ENCODE measurements around the gene RPL31. TPM values are rescaled to one million over a fixed set of nuclear protein-coding genes. Genes with fewer than 3 reads are reported as not detected.

The RPL31 gene
- total and polyA plus RNA-seq, 2 donors (not counting 1 experiment from before 2014, with no cell fraction given): 1,767 to 2,170 TPM

DNA sequence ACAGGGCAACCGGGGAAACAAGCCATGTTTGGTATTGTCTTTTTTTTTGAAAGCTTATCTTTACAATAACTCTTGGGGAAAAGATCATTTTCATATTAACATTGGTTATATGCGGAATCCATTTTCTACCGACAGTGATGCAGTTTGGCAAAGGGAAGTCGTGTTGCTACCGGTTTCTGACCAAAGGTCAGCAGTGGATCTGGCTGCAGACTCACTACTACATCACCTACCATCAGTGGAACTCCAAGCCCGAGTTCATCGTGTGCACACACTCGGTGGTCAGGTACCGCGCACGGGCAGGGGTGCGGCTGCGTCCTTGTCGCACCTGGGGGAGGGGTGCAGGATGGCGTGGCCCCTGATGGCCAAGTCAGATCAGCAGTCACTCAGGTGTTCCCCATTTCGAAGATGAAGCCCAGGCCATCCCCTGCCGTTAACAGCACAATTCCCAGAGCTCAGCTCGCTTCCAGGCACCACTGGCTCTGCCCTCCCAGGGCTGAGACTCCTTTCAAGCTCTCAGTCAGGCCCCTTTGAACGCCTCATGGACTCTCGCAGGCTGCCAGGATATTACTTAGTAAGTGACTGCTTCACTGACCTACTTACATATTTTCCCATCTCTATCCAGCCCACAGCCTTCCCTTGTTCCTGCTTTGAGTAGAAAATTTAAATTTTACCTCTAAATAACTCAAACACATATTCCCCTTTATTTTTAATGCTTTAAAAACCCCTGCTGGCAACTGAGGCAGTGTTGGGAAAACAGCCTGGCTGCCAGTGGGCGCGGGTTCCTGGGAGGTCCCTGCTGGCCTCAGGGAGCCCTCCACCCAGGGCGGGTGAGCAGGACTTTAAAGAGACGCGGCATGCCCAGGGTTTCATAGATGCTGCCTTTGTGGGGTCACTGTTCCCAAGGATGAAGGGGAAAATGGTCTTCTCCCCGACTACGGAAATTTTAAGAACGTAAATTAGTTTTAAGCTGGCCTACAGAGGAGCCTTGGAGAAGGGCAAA lies 33.6 kb upstream of the RPL31 start:
- CTCF ChIA-PET: no interaction called here
- no peak overlapping the region for H3K4me3 Mint-ChIP-seq
- no peak for ATAC-seq (ENCODE audit: low read depth)

DNA sequence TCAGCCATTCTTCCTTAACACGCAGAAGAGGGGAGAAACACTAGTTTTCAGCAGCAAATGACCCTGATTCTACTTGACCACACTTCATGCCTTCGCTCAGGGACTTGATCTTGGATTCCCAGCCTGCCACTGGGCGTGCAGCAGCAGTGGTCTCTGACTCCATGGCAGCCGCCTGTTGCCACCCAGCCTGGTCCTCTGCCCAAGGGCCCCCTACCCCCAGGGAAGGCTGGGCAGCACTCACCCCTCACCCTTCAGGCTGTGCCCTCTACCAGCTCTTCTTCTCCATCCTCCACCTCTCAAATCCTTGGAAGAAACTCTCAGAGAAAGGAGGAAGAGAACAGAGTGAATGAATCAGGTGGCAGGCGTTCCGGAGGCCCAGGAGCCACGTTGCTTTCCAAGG lies 32.1 kb upstream of the RPL31 start:
- peaks cover 33% of the 10 kb centered on the region for H3K27me3 Mint-ChIP-seq
- intact Hi-C loops (cut with micrococcal nuclease): no loop called here
- Histone ChIP-seq H3K4me3 (ENCODE audit: control extremely low read depth in 1 of 5, extremely low read depth in 1 of 5, insufficient read depth in 1 of 5, low read depth in 2 of 5, low read length in 4 of 5) (no peak overlapping the region), H3K79me2 (ENCODE audit: control insufficient read depth, insufficient read depth, low read length) (no peaks in the 10 kb centered on the region), H3K36me3 (replicated peaks in 1 of 2; ENCODE audit: control extremely low read depth in 1 of 2, control insufficient read depth in 1 of 2, extremely low read depth in 1 of 2, insufficient read depth in 2 of 2, low read length in 1 of 2) (no peaks in the 10 kb centered on the region), H3K27me3 (replicated peaks in 1 of 4; ENCODE audit: control extremely low read depth in 1 of 4, control insufficient read depth in 3 of 4, insufficient read depth in 4 of 4, low read length in 3 of 4) (peaks cover 0 to 7% (median 0%) of the 10 kb centered on the region in 4 experiments), H3K9me3 (ENCODE audit: control extremely low read depth in 1 of 3, control insufficient read depth in 2 of 3, insufficient read depth in 1 of 3, low read length in 2 of 3) (peaks cover 0 to 2% (median 0%) of the 10 kb centered on the region in 3 donors), H3K9ac (ENCODE audit: low read length) (no peak overlapping the region), H3K27ac (ENCODE audit: low read length in 2 of 2) (no peak overlapping the region), H2AFZ (ENCODE audit: insufficient read depth, low read depth, low read length, poor library complexity, severe bottlenecking) (no peak overlapping the region), H4K20me1 (ENCODE audit: control insufficient read depth, insufficient read depth, low read length, poor library complexity, severe bottlenecking) (no peaks in the 10 kb centered on the region), H3K4me1 (ENCODE audit: control insufficient read depth in 2 of 2, insufficient read depth in 2 of 2, low read length in 2 of 2) (no peaks in the 10 kb centered on the region), H3K4me2 (replicated peaks; ENCODE audit: low read depth, low read length, poor library complexity, severe bottlenecking) (no peak overlapping the region)
- ChIA-PET POLR2A (no interaction called here), CTCF (no interaction called here)
- TF ChIP-seq EZH2 (IDR thresholded peaks at IDR 0.05; ENCODE audit: borderline replicate concordance, insufficient read depth, low read depth, low read length, poor library complexity, severe bottlenecking): no peak
- TF ChIP-seq, protein P1, sequence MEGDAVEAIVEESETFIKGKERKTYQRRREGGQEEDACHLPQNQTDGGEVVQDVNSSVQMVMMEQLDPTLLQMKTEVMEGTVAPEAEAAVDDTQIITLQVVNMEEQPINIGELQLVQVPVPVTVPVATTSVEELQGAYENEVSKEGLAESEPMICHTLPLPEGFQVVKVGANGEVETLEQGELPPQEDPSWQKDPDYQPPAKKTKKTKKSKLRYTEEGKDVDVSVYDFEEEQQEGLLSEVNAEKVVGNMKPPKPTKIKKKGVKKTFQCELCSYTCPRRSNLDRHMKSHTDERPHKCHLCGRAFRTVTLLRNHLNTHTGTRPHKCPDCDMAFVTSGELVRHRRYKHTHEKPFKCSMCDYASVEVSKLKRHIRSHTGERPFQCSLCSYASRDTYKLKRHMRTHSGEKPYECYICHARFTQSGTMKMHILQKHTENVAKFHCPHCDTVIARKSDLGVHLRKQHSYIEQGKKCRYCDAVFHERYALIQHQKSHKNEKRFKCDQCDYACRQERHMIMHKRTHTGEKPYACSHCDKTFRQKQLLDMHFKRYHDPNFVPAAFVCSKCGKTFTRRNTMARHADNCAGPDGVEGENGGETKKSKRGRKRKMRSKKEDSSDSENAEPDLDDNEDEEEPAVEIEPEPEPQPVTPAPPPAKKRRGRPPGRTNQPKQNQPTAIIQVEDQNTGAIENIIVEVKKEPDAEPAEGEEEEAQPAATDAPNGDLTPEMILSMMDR (IDR thresholded peaks at IDR 0.05): no peak
- no peak for ATAC-seq (ENCODE audit: low read depth)
- 93% methylated on average over 7 of the region's 7 CpGs for WGBS (ENCODE audit: insufficient coverage)
- no peak overlapping the region for H3K4me3 Mint-ChIP-seq
- H3K27ac Mint-ChIP-seq: no peak overlapping the region
- no peaks in the 10 kb centered on the region for H3K9me3 Mint-ChIP-seq (ENCODE audit: insufficient read depth)
- H3K4me1 Mint-ChIP-seq: no peaks in the 10 kb centered on the region
- no peak for DNase-seq

More for the DNA sequence above, 33.6 kb upstream of the RPL31 start:
- Mint-ChIP-seq H3K27me3 (peaks cover 29% of the 10 kb centered on the region), H3K4me1 (no peaks in the 10 kb centered on the region), H3K9me3 (ENCODE audit: insufficient read depth) (no peaks in the 10 kb centered on the region), H3K27ac (no peak overlapping the region)
- H4K20me1 ChIP-seq (ENCODE audit: control insufficient read depth, insufficient read depth, low read length, poor library complexity, severe bottlenecking): no peaks in the 10 kb centered on the region
- H3K9me3 ChIP-seq (ENCODE audit: control extremely low read depth in 1 of 3, control insufficient read depth in 2 of 3, insufficient read depth in 1 of 3, low read length in 2 of 3): no peaks in the 10 kb centered on the region
- no peaks in the 10 kb centered on the region for H3K36me3 ChIP-seq (replicated peaks in 1 of 2; ENCODE audit: control extremely low read depth in 1 of 2, control insufficient read depth in 1 of 2, extremely low read depth in 1 of 2, insufficient read depth in 2 of 2, low read length in 1 of 2)
- H3K27ac ChIP-seq (ENCODE audit: low read length in 2 of 2): no peak overlapping the region
- no peaks in the 10 kb centered on the region for H3K79me2 ChIP-seq (ENCODE audit: control insufficient read depth, insufficient read depth, low read length)
- TF ChIP-seq EZH2 (IDR thresholded peaks at IDR 0.05; ENCODE audit: borderline replicate concordance, insufficient read depth, low read depth, low read length, poor library complexity, severe bottlenecking): no peak
- TF ChIP-seq, protein P1 (IDR thresholded peaks at IDR 0.05): no peak
- POLR2A ChIA-PET: no interaction called here
- no peak for DNase-seq
- H3K27me3 ChIP-seq (replicated peaks in 1 of 4; ENCODE audit: control extremely low read depth in 1 of 4, control insufficient read depth in 3 of 4, insufficient read depth in 4 of 4, low read length in 3 of 4): peaks cover 0 to 4% (median 0%) of the 10 kb centered on the region in 4 experiments
- intact Hi-C loops (cut with micrococcal nuclease): no loop called here
- no peak overlapping the region for H3K4me3 ChIP-seq (ENCODE audit: control extremely low read depth in 1 of 5, extremely low read depth in 1 of 5, insufficient read depth in 1 of 5, low read depth in 2 of 5, low read length in 4 of 5)
- H3K4me2 ChIP-seq (replicated peaks; ENCODE audit: low read depth, low read length, poor library complexity, severe bottlenecking): no peak overlapping the region
- H3K9ac ChIP-seq (ENCODE audit: low read length): no peak overlapping the region
- 93% methylated on average over 26 of the region's 28 CpGs for WGBS (ENCODE audit: insufficient coverage)
- H3K4me1 ChIP-seq (ENCODE audit: control insufficient read depth in 2 of 2, insufficient read depth in 2 of 2, low read length in 2 of 2): no peaks in the 10 kb centered on the region
- H2AFZ ChIP-seq (ENCODE audit: insufficient read depth, low read depth, low read length, poor library complexity, severe bottlenecking): no peak overlapping the region
